HG03066 (cell line): Measurements from ENCODE around the gene OAT.
"Not testable (repeated sequence)": the region's sequence is repeated elsewhere in the genome, so short reads cannot be mapped to it uniquely, and the experiment has no call there.

Source experiments
- ATAC-seq: cut with Tn5 transposase; IDR thresholded peaks from one replicate; pipeline ENCODE4 v1.9.1; 2021; ENCODE audit warnings: low read depth; ENCODE audit not compliant: unreplicated experiment

The OAT gene

DNA sequence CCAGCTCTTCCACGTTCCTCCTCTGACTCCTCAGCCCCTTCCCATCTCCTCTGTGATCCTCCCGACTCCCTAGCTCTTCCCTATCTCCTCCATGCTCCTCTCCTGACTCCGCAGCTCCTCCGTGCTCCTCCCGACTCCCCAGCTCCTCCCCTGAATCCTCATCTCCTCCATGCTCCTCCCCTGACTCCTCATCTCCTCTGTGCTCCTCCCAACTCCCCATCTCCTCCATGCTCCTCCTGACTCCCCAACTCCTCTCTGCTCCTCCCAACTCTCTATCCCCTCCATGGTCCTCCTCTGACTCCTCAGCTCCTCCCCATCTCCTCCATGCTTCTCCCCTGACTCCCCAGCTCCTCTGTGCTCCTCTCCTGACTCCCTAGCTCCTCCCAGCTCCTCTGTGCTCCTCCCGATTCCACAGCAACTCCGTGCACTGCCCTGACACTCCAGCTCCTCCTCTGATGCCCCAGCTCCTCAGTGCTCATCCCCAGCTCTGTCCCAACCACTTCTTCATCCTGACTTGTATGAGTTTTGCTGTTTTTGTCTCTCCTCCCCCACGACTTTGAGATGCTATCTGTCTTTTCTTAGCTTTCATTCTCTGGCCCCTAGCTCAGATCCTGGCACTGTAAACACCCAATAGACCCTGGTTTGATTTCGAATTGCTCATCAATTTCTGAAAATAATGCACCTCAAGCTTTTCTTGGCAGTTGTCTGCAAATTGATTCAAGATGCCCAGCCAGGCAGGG lies 38.3 kb downstream of the OAT start:
- no peak for ATAC-seq

GRCh38 chr10:124379609-124380193 lies 39.0 kb downstream of the OAT start:
- no peak for ATAC-seq

- ATAC-seq, result no peak
Observed at GRCh38 chr10:124378881-124379471, 39.7 kb downstream of the OAT start.

- no peak for ATAC-seq
Observed at GRCh38 chr10:124378271-124378670, 40.5 kb downstream of the OAT start.

DNA sequence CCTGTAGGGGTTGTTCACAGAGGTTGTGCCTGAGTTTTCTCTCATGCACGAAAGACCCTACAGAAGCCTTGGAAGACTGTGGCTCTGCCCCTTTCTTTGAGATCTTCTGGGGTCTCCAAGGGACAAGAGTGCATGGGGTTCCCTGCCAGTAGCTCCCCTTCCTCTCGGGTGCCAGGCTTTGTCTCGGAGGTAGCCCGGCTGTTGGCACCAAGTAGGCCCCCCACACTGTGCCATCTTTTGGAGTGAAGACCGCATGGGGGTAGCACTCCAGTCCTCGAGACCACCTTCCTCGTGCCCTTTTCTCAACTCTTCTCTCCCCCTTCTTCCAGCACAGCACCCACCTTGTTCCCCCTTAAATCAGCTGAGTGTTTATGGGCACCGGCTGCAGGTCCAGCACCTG lies 41.6 kb downstream of the OAT start:
- ATAC-seq, result no peak

GRCh38 chr10:124376411-124376810 lies 42.3 kb downstream of the OAT start:
- ATAC-seq, result no peak

GRCh38 chr10:124375691-124376090 lies 43.0 kb downstream of the OAT start:
- no peak for ATAC-seq

- no peak for ATAC-seq
Observed at GRCh38 chr10:124375353-124375614, 43.4 kb downstream of the OAT start.

- ATAC-seq, result no peak
Observed at GRCh38 chr10:124374535-124375352, 44.0 kb downstream of the OAT start.

DNA sequence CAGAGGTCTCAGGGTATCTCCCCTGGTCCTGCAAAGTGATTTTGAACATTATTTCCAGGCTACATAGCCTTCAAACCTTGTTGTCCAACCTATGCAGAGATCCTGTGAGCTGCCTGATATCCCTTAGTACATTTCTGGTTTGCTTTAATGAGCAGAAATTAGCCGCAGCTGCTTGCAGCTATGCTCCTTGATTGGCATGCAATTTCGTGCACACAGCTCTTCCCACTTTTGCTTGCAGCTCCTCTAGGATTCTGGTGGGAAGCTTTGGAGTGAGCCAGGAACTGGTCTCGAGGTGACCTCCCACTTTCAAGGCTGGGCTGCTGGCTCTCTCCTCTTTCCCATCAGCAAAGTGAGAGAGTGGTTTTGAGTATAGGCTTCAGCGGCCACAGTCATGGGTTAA lies 45.8 kb downstream of the OAT start:
- ATAC-seq, result no peak

GRCh38 chr10:124370426-124370825 lies 48.3 kb downstream of the OAT start:
- no peak for ATAC-seq

DNA sequence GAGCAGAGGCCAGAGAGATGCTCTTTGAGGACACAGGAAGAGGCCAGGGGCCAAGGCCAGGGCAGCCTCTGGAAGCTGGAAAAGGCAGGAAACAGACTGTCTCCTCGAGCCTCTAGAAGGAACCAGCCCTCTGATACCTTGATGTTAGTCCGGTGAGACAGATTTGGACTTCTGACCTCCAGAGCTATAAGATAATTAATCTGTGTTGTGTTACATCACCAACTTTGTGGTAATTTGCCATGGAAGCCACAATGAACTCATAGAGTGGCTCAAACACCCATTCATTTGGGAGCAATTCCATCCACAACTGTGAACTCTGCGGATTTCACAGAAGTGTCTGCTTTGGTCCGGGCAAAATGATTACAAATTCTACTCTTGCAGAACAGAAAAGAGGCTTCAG lies 48.7 kb downstream of the OAT start:
- ATAC-seq, result no peak

DNA sequence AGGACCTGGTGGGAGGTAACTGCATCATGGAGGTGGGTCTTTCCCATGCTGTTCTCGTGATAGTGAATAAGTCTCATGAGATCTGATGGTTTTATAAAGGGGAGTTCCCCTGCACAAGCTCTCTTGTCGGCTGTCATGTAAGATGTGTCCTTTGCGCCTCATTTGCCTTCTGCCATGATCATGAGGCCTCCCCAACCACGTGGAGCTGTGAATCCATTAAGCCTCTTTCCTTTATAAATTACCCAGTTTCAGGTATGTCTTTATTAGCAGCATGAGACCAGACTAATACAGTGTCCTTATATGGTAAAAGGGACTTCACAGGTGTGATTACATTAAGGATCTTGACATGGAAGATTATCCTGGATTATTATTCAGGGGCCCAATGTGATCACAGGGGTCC lies 49.2 kb downstream of the OAT start:
- ATAC-seq, result not testable (repeated sequence)

GRCh38 chr10:124369066-124369465 lies 49.7 kb downstream of the OAT start:
- ATAC-seq, result no peak

DNA sequence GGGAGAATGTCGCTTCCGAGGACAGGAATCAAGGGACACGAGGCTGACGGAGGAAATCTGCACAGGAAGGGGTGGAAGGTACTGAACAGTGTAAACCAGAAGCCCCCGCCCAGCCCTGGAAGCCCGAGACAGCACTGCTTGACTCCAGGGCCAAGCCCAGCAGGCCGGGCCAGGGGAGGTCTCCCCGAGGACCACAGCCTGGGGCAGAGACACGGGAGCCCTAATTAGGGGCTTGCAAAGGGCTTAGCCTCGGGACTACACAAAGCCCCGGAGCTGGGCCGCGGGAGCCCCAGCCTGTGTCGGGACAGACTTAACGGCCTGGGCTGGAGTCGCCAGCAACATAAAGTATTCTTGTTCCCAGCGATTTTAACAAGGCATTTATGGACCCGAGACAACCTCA lies 50.8 kb downstream of the OAT start:
- no peak for ATAC-seq

DNA sequence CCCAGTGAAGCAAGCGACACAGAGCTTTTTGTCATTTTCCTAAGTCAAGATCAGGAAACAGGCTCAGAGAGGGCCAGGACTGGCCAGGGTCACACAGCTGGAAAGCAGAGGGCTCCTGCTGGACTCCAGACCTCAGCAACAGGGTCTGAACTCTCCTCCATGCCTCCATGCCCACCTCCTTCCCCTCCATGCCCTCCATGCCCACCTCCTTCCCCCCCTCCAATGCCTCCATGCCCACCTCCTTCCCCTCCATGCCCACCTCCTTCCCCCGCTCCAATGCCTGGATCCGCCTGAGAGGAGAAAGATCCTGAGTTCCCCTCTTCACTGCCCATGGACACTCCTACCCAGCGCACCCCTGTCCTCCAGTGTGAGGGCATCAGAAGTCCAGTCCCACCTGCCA lies 51.3 kb downstream of the OAT start:
- ATAC-seq, result no peak

- ATAC-seq, result no peak
Observed at GRCh38 chr10:124366825-124367224, 51.9 kb downstream of the OAT start.

- ATAC-seq, result no peak
Observed at GRCh38 chr10:124366343-124366742, 52.4 kb downstream of the OAT start.

GRCh38 chr10:124364674-124365073 lies 54.0 kb downstream of the OAT start:
- no peak for ATAC-seq

DNA sequence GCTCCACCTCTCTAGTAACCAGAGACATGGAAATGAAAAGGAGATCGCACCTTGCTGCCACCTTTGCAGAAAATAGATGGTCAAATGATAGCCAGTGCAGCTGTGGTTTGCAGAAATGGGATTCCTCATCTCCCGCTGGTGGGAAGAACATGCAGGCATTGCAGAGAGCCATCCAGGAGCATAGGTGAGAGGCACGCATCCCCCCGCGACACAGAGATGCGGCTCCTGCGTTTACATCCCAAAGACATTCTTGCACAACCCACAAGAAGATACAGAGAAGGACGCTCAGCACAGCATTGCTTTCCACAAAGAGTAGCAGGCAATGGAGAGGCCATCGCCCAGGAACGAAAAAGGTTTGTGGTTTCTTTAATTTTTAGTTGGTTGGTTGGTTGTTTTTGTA lies 56.2 kb downstream of the OAT start:
- ATAC-seq, result no peak

DNA sequence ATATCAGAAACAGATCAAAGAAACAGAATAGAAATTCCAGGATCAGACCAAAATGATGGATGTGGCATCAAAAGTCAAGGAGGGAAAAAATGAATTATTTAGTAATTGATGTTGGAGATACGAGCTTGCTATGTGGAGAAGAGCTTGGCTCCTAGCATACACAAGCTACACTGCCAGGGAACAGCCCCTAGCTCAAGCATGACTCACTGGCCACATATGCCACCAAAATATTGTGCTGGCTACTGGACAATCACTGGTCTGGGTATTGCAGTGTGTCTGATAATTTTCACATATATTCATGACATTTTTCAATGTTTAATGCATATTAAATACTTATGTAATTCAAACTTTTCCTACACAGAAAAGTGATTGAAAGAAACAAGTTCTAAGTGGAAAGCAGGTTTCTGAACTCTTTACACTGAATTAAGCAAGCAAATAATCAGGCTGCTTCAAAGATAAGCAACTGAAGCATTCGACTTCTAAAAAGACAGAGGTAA lies 59.3 kb downstream of the OAT start:
- no peak for ATAC-seq

DNA sequence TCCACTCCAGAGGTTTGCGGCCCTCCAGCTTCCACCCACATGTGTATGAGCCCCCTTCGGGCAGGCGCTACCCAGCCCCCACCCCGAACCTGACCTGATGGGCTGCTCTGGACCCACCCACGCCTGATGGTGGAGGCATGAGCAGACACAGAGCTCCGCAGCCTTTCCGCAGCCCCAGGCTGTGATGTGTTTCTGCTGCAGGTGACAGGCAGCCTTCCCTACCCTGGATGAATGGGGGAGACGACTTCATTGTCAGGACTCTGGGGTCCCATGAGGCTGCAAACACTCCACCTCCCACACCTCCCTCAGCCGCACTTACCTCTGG lies 61.2 kb downstream of the OAT start:
- ATAC-seq, result no peak
